GM23338 (cell line): ENCODE measurements around the gene BTBD9. TPM values are rescaled to one million over a fixed set of nuclear protein-coding genes. Genes with fewer than 3 reads are reported as not detected.

Source experiments
- ATAC-seq: fragments of 200-7000 bp; cut with Tn5 transposase; 3 replicates; pipeline ENCODE4 v1.9.1; 2020
- DNase-seq: peaks from one replicate; pipeline ENCODE4 v3.0.0-alpha.2; 2015; ENCODE audit warnings: low spot score
- H2AFZ ChIP-seq: fragments of 200-600 bp; sonication (generic); 2 replicates; pipeline ENCODE4 v1.8.0; 2016; ENCODE audit warnings: antibody characterized with exemption, mild to moderate bottlenecking, moderate library complexity
- H3F3A ChIP-seq: fragments of 200-600 bp; sonication (generic); replicated peaks from 2 replicates; pipeline ENCODE4 v1.8.0; 2017; ENCODE audit warnings: antibody characterized with exemption, mixed run types, low read depth
- H3K27ac ChIP-seq: fragments of 200-600 bp; sonication (generic); 2 replicates; pipeline ENCODE4 v1.6.1; 2016; ENCODE audit warnings: low read depth
- H3K27me3 ChIP-seq: fragments of 200-600 bp; sonication (generic); 2 replicates; pipeline ENCODE4 v1.8.0; 2016; ENCODE audit warnings: mild to moderate bottlenecking, mixed run types, moderate library complexity; ENCODE audit not compliant: insufficient read depth
- H3K36me3 ChIP-seq: fragments of 200-600 bp; sonication (generic); 2 replicates; pipeline ENCODE4 v1.8.0; 2016; ENCODE audit warnings: mild to moderate bottlenecking; ENCODE audit not compliant: insufficient read depth
- H3K4me1 ChIP-seq: fragments of 200-600 bp; sonication (generic); 2 replicates; pipeline ENCODE4 v1.8.0; 2016; ENCODE audit warnings: mild to moderate bottlenecking, moderate library complexity; ENCODE audit not compliant: insufficient read depth
- H3K4me2 ChIP-seq: fragments of 200-600 bp; sonication (generic); 2 replicates; pipeline ENCODE4 v1.7.1; 2017; ENCODE audit warnings: mixed run types
- H3K4me3 ChIP-seq: fragments of 200-600 bp; sonication (generic); 2 replicates; pipeline ENCODE4 v1.6.1; 2016; ENCODE audit warnings: mixed run types
- H3K79me2 ChIP-seq: fragments of 200-600 bp; sonication (generic); replicated peaks from 2 replicates; pipeline ENCODE4 v1.8.0; 2017; ENCODE audit warnings: mild to moderate bottlenecking; ENCODE audit not compliant: insufficient read depth
- H3K9me2 ChIP-seq: fragments of 200-600 bp; sonication (generic); 2 replicates; pipeline ENCODE4 v1.8.0; 2017; ENCODE audit not compliant: insufficient read depth
- H4K20me1 ChIP-seq: fragments of 200-600 bp; sonication (generic); replicated peaks from 2 replicates; pipeline ENCODE4 v1.8.0; 2017; ENCODE audit warnings: mild to moderate bottlenecking; ENCODE audit not compliant: insufficient read depth
- H3K27ac Mint-ChIP-seq: 2 replicates; pipeline ENCODE4 v1.8.0; 2020; ENCODE audit warnings: inconsistent platforms, mild to moderate bottlenecking, moderate library complexity, mixed read lengths
- H3K27me3 Mint-ChIP-seq: 3 replicates; pipeline ENCODE4 v1.8.0; 2022; ENCODE audit warnings: low read depth, mild to moderate bottlenecking, moderate library complexity, mixed read lengths, inconsistent platforms; ENCODE audit not compliant: insufficient read depth, poor library complexity
- H3K36me3 Mint-ChIP-seq: 3 replicates; pipeline ENCODE4 v1.8.0; 2021; ENCODE audit warnings: low read depth, mild to moderate bottlenecking, inconsistent platforms, moderate library complexity, mixed read lengths
- H3K4me1 Mint-ChIP-seq: 3 replicates; pipeline ENCODE4 v1.8.0; 2020; ENCODE audit warnings: mild to moderate bottlenecking, inconsistent platforms, mixed read lengths
- H3K4me3 Mint-ChIP-seq: 3 replicates; pipeline ENCODE4 v1.8.0; 2021; ENCODE audit warnings: moderate library complexity, mild to moderate bottlenecking, inconsistent platforms, mixed read lengths
- H3K9me3 Mint-ChIP-seq: 3 replicates; pipeline ENCODE4 v1.8.0; 2020; ENCODE audit warnings: moderate library complexity, mild to moderate bottlenecking, inconsistent platforms, mixed read lengths
- CREB1 ChIP-seq: fragments of 250-450 bp; sonication (Bioruptor Pico); IDR thresholded peaks from 2 replicates; pipeline ENCODE4 v1.5.0; 2020; ENCODE audit warnings: low read depth, mild to moderate bottlenecking, moderate library complexity
- CTCF ChIP-seq, 2 experiments: fragments of 200-600 bp in 1 of 2; sonication (generic) in 1 of 2; conservative IDR thresholded peaks; 2 replicates each; pipeline versions ENCODE4 v1.5.1 to v1.6.1; 2016 to 2017; ENCODE audit warnings: antibody characterized with exemption in 2 of 2, low read depth in 2 of 2, mild to moderate bottlenecking in 2 of 2, moderate library complexity in 1 of 2
- EZH2 ChIP-seq: fragments of 200-600 bp; sonication (generic); IDR thresholded peaks from one replicate; pipeline ENCODE4 v1.8.0; 2017; ENCODE audit warnings: antibody characterized with exemption, mild to moderate bottlenecking, low read depth; ENCODE audit not compliant: unreplicated experiment
- EZH2phosphoT487 ChIP-seq: fragments of 200-600 bp; sonication (generic); IDR thresholded peaks from one replicate; pipeline ENCODE4 v1.8.1; 2018; ENCODE audit warnings: antibody characterized with exemption; ENCODE audit not compliant: unreplicated experiment
- JUNB ChIP-seq: IDR thresholded peaks from one replicate; pipeline ENCODE4 v1.6.1; 2016; ENCODE audit warnings: antibody characterized with exemption; ENCODE audit not compliant: unreplicated experiment
- NANOG ChIP-seq: IDR thresholded peaks from 2 replicates; pipeline ENCODE4 v1.6.1; 2016; ENCODE audit warnings: antibody characterized with exemption, borderline replicate concordance
- POLR2AphosphoS5 ChIP-seq: IDR thresholded peaks from 2 replicates; pipeline ENCODE4 v1.6.1; 2016; ENCODE audit warnings: antibody characterized with exemption, low read depth
- REST ChIP-seq: IDR thresholded peaks from one replicate; pipeline ENCODE4 v1.6.1; 2018; ENCODE audit warnings: antibody characterized with exemption; ENCODE audit not compliant: unreplicated experiment
- STAT1 ChIP-seq: IDR thresholded peaks from one replicate; pipeline ENCODE4 v1.6.1; 2016; ENCODE audit warnings: antibody characterized with exemption; ENCODE audit not compliant: unreplicated experiment
- ZNF114 ChIP-seq: fragments of 250-450 bp; sonication (Bioruptor Pico); IDR thresholded peaks from 2 replicates; pipeline ENCODE4 v1.5.0; 2020; ENCODE audit warnings: mild to moderate bottlenecking, moderate library complexity
- ZNF331 ChIP-seq: fragments of 250-450 bp; sonication (Bioruptor Pico); IDR thresholded peaks from 2 replicates; pipeline ENCODE4 v1.5.0; 2020; ENCODE audit warnings: low read depth, mild to moderate bottlenecking, moderate library complexity
- polyA plus RNA-seq: library from polyadenylated mRNA; unstranded; fragments of >200 nt; fragmentation: Nextera tagmentation; extraction: Ambion mirVana; gene quantifications from 2 replicates; pipeline ENCODE4 v1.2.1, GENCODE V29; 2016
- total RNA-seq: library from RNA; depleted of rRNA; stranded (reverse); fragments of >200 nt; shearing (Covaris generic); gene quantifications from 2 replicates; pipeline ENCODE4 v1.2.3, GENCODE V29; 2014
- TF ChIP-seq, protein P1 (sequence below): IDR thresholded peaks from 2 replicates; pipeline ENCODE4 v1.6.1; 2016; ENCODE audit warnings: antibody characterized with exemption

BTBD9 gene
- total and polyA plus RNA-seq, 2 experiments from 2014 or later: 4.2 to 5.3 TPM

DNA sequence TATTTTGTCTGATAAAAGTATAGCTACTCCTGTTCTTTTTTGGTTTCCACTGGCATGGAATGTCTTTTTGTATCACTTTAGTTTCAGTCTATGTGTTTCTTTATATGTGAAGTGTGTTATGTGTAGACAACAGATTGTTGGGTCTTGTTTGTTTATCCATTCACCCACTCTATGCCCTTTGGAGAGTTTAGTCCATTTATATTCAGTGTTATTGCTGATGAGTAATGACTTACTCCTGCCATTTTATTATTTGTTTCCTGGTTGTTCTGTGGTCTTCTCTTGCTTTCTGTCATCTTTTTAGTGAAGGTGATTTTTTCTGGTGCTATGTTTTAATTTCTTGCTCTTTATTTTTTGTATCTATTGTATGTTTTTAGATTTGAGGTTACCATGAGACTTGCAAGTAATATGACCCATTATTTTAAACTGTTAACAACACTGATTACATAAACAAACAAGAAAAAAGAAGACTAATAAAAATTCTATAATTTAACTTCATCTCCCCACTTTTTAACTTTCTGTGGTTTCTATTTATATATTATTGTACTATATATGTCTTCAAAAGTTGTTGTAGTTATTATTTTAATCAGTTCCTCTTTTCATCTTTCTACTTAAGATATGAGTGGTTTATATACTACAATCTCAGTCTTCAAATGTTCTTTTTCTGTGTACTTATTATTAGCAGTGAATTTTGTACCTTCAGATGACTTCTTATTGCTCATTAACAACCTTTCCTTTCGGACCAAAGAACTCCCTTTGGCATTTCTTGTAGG lies 323.4 kb downstream of the BTBD9 start (continued):
- TF ChIP-seq CTCF (conservative IDR thresholded peaks at IDR 0.05; ENCODE audit: low read depth in 2 of 2) (no peak), REST (no peak), POLR2AphosphoS5 (no peak), NANOG (no peak)
- TF ChIP-seq, protein P1, sequence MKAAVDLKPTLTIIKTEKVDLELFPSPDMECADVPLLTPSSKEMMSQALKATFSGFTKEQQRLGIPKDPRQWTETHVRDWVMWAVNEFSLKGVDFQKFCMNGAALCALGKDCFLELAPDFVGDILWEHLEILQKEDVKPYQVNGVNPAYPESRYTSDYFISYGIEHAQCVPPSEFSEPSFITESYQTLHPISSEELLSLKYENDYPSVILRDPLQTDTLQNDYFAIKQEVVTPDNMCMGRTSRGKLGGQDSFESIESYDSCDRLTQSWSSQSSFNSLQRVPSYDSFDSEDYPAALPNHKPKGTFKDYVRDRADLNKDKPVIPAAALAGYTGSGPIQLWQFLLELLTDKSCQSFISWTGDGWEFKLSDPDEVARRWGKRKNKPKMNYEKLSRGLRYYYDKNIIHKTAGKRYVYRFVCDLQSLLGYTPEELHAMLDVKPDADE: no peak

DNA sequence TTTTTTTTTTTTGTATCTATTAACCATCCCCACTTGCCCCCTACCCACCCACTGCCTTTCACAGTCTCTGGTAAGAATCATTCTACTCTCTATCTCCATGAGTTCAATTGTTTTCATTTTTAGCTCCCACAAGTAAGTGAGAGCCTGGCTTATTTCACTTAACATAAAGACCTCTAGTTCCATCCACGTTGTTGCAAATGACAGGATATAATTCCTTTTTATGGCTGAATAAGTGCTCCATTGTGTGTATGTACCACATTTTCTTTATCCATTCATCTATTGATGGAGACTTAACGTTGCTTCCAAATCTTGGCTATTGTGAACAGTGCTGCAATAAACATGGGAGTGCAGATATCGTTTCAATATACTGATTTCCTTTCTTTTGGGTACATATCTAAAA lies 328.5 kb downstream of the BTBD9 start:
- Histone ChIP-seq H2AFZ (no peak overlapping the region), H3F3A (no peaks in the 10 kb centered on the region), H3K4me3 (no peak overlapping the region), H3K4me1 (peaks cover 5% of the 10 kb centered on the region), H3K79me2 (no peaks in the 10 kb centered on the region), H3K9me2 (no peaks in the 10 kb centered on the region), H3K27ac (no peak overlapping the region), H3K4me2 (no peak overlapping the region), H3K36me3 (no peaks in the 10 kb centered on the region), H4K20me1 (no peaks in the 10 kb centered on the region), H3K27me3 (no peaks in the 10 kb centered on the region)
- no peak for ATAC-seq
- DNase-seq: no peak
- Mint-ChIP-seq H3K27me3 (no peaks in the 10 kb centered on the region), H3K9me3 (no peaks in the 10 kb centered on the region), H3K4me1 (peaks cover 17% of the 10 kb centered on the region), H3K4me3 (no peak overlapping the region), H3K27ac (no peak overlapping the region), H3K36me3 (no peaks in the 10 kb centered on the region)
- TF ChIP-seq ZNF331 (CRISPR knock-in tag) (no peak), REST (no peak), STAT1 (no peak), ZNF114 (CRISPR knock-in tag) (no peak), CTCF (conservative IDR thresholded peaks at IDR 0.05; ENCODE audit: low read depth in 2 of 2) (no peak), EZH2 (no peak), JUNB (no peak), NANOG (no peak), CREB1 (no peak), POLR2AphosphoS5 (no peak), EZH2phosphoT487 (no peak)
- TF ChIP-seq, protein P1: no peak
